Cardiac muscle cell (in vitro differentiated cells and primary cell): ENCODE measurements around the gene THEMIS. TPM values are rescaled to one million over a fixed set of nuclear protein-coding genes. Genes with fewer than 3 reads are reported as not detected.

Experiments
- DNase-seq, 2 donors: peaks; one replicate each; pipeline versions ENCODE4 v3.0.0 to v3.0.0-alpha.2; 2010 to 2017; ENCODE audit warnings: low read depth in 1 of 2, low spot score in 1 of 2
- H3K27ac ChIP-seq: fragments of 200-600 bp; sonication (generic); 2 replicates; pipeline ENCODE4 v1.5.1; 2016
- H3K27me3 ChIP-seq: fragments of 200-600 bp; sonication (generic); 2 replicates; pipeline ENCODE4 v1.6.0; 2016; ENCODE audit warnings: control low read depth
- H3K36me3 ChIP-seq: fragments of 200-600 bp; sonication (generic); 2 replicates; pipeline ENCODE4 v1.5.1; 2016; ENCODE audit warnings: control low read depth
- H3K4me1 ChIP-seq: fragments of 200-600 bp; sonication (generic); 2 replicates; pipeline ENCODE4 v1.8.1; 2017; ENCODE audit warnings: low read depth, mild to moderate bottlenecking, mixed run types
- H3K4me3 ChIP-seq: fragments of 200-600 bp; sonication (generic); 2 replicates; pipeline ENCODE4 v1.5.1; 2016; ENCODE audit warnings: mild to moderate bottlenecking
- H3K9me3 ChIP-seq: fragments of 200-600 bp; sonication (generic); 2 replicates; pipeline ENCODE4 v1.5.1; 2017; ENCODE audit warnings: low read depth, mild to moderate bottlenecking, control low read depth
- CTCF ChIP-seq: IDR thresholded peaks from 2 replicates; pipeline ENCODE4 v1.5.1; 2012; ENCODE audit warnings: low read depth, mild to moderate bottlenecking, low read length
- polyA plus RNA-seq: library from polyadenylated mRNA; unstranded; fragments of >200 nt; fragmentation: Nextera tagmentation; extraction: Ambion mirVana; gene quantifications from 2 replicates; pipeline ENCODE4 v1.2.1, GENCODE V29; 2016
- total RNA-seq: library from RNA; depleted of rRNA; stranded (reverse); fragments of >200 nt; gene quantifications from 2 replicates; pipeline ENCODE4 v1.2.3, GENCODE V29; 2016

The THEMIS gene
- total and polyA plus RNA-seq, 2 experiments from 2014 or later, result 0.06 TPM; not detected in 1

DNA sequence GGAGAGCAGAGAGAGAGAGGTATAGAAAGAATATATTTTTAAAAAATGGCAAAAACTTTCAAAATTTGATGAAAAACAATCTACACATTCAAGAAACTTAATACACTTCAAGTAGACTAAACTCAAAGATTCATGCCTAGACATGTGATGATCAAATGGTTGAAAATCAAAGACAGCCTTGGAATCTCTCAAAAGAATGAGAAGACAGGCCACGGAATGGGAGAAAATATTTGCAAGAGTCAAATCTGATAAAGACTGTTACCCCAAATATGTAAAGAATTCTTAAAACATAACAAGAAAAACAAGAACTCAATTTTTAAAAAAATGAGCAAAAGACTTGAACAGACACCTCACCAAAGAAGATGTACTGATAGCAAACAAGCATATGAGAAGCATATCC, 49.7 kb downstream of the THEMIS start:
- DNase-seq, result no peak
- no peaks in the 10 kb centered on the region for H3K36me3 ChIP-seq
- no peaks in the 10 kb centered on the region for H3K4me1 ChIP-seq
- no peak overlapping the region for H3K27ac ChIP-seq
- H3K4me3 ChIP-seq, result no peak overlapping the region
- no peaks in the 10 kb centered on the region for H3K9me3 ChIP-seq
- TF ChIP-seq CTCF, result no peak
- no peaks in the 10 kb centered on the region for H3K27me3 ChIP-seq

GRCh38 chr6:127845242-127845641, 55.6 kb downstream of the THEMIS start:
- no peak for TF ChIP-seq CTCF
- Histone ChIP-seq H3K27me3 (no peaks in the 10 kb centered on the region), H3K9me3 (peaks cover 2% of the 10 kb centered on the region)

GRCh38 chr6:127844529-127844928, 56.3 kb downstream of the THEMIS start:
- no peak for TF ChIP-seq CTCF
- no peaks in the 10 kb centered on the region for H3K27me3 ChIP-seq
- no peak overlapping the region for H3K27ac ChIP-seq
- H3K9me3 ChIP-seq, result peaks cover 2% of the 10 kb centered on the region
- no peak overlapping the region for H3K4me3 ChIP-seq
- no peaks in the 10 kb centered on the region for H3K4me1 ChIP-seq
- DNase-seq, result no peak
- no peaks in the 10 kb centered on the region for H3K36me3 ChIP-seq

More at GRCh38 chr6:127845242-127845641, 55.6 kb downstream of the THEMIS start:
- Histone ChIP-seq H3K4me1 (no peaks in the 10 kb centered on the region), H3K27ac (no peak overlapping the region), H3K36me3 (no peaks in the 10 kb centered on the region), H3K4me3 (no peak overlapping the region)
- DNase-seq, result no peak

- Histone ChIP-seq H3K36me3 (no peaks in the 10 kb centered on the region), H3K27me3 (no peaks in the 10 kb centered on the region), H3K27ac (no peak overlapping the region), H3K4me1 (no peaks in the 10 kb centered on the region), H3K9me3 (peaks cover 2% of the 10 kb centered on the region), H3K4me3 (no peak overlapping the region)
- no peak for TF ChIP-seq CTCF
- DNase-seq, result no peak
Observed at GRCh38 chr6:127843582-127843981, 57.3 kb downstream of the THEMIS start.

- no peak overlapping the region for H3K4me3 ChIP-seq
Observed at GRCh38 chr6:127842562-127842961, 58.3 kb downstream of the THEMIS start.

More at GRCh38 chr6:127842562-127842961, 58.3 kb downstream of the THEMIS start:
- no peaks in the 10 kb centered on the region for H3K4me1 ChIP-seq
- no peaks in the 10 kb centered on the region for H3K27me3 ChIP-seq
- no peak for DNase-seq
- H3K36me3 ChIP-seq, result no peaks in the 10 kb centered on the region
- peaks cover 2% of the 10 kb centered on the region for H3K9me3 ChIP-seq
- TF ChIP-seq CTCF, result no peak
- no peak overlapping the region for H3K27ac ChIP-seq
